ENCODE measurements around the gene TAS1R1. TPM values are rescaled to one million over a fixed set of nuclear protein-coding genes. Genes with fewer than 3 reads are reported as not detected.
A peak's percentile ranks its signal among the peaks of the same experiment; 100 is the strongest.

TAS1R1 gene
- total and polyA plus RNA-seq, 11 donors: not detected

DNA sequence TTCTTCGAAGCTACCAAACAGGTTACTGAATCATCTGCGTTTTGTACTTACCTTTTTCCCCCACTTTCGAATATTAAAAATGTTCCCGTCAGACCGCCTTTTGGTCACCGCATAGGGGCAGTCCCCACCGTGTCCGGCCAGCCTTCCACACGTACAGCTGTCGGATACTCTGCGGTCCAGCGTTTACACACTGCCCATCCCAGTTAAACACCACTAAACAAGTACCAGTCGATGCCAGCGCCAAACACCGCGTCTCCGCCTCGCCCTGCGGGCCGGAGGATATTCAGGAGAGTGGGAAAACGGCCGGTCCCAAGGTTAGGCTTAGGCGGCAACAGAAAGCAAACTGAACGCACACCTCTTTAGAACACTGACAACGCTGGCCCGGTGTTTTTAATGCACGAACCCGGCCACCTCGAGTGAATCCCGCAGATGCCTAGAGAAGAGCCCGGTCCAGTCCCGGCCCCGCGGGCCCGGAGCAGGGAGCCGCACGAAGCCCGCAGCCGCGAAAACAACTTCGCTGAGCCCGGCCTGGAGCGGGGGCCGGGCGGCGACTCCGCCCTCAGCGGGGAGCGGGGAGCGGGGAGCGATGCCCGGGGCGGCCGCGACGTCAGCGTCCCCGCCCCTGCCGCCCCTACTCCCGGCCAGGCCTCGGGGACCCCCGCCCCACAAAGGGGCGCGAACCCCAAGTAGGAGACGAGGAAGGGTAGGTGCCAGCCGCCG, 57.7 kb downstream of the TAS1R1 start:
- TF ChIP-seq POLR2A (IDR thresholded peaks at IDR 0.05): peak in 1 of 2 donors; percentile 55
- TF ChIP-seq, protein P1, sequence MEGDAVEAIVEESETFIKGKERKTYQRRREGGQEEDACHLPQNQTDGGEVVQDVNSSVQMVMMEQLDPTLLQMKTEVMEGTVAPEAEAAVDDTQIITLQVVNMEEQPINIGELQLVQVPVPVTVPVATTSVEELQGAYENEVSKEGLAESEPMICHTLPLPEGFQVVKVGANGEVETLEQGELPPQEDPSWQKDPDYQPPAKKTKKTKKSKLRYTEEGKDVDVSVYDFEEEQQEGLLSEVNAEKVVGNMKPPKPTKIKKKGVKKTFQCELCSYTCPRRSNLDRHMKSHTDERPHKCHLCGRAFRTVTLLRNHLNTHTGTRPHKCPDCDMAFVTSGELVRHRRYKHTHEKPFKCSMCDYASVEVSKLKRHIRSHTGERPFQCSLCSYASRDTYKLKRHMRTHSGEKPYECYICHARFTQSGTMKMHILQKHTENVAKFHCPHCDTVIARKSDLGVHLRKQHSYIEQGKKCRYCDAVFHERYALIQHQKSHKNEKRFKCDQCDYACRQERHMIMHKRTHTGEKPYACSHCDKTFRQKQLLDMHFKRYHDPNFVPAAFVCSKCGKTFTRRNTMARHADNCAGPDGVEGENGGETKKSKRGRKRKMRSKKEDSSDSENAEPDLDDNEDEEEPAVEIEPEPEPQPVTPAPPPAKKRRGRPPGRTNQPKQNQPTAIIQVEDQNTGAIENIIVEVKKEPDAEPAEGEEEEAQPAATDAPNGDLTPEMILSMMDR (IDR thresholded peaks at IDR 0.05): peak in 2 of 12 donors; percentile 12 to 25
- intact Hi-C loops (cut with DNase I): loop anchor here in 2 of 10 donors (1.0 to 5.0 kb wide), 3 partner anchors 8 to 174 kb away; partner anchors contain the start of genes CAMTA1 (in 1 of the 2) and KLHL21 (in 1 of the 2)

DNA sequence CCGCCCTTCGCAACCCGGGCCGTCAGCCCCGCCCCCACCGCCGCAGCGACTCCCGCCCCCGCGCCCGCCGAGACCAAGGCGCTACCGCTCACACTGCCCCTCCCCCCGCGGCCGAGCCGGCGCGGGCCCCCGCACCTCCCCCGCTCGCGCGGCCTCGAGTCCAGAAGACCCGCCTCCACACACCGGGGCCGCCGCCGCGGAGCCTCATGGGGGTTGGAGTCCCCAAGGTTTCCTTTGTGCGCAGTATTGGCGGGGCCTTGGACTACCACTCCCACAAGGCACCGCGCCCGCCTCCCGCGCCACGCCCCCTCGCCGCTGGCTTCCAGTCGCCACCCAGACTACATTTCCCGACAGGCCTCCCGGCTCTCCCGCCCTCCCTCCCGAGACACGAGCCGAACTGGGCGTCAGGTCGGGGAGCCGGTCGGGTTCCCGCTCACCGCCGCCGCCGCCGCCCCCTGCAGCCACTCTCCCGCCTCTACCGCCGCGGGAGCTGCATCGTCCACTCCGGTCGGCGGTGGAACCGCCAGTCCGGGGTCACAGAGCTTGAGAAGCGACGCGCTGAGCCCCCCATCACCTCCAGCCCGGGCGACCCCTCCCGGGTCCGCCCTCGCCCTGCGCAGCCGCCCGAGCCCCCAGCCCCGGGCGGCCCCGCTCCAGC, 58.4 kb downstream of the TAS1R1 start, which contains the start of gene PHF13:
Gene PHF13, plus strand, starts transcription at position 371 of the 658 bp plus-strand sequence. CDS start 336 bp downstream, outside the sequence.
- no peaks in the 10 kb centered on the region for H3K9me3 ChIP-seq
- peak; percentile 99 to 100 (median 100) for DNase-seq
- peak within 1 kb of the TSS; percentile 68 to 100 (median 96) for H3K4me3 ChIP-seq
- peaks cover 0 to 19% (median 0%) of the 10 kb centered on the region in 9 donors for H3K36me3 ChIP-seq
- WGBS, 4 donors: 0 to 1% (median 0%) methylated on average over 4 to 84 of the region's 84 CpGs
- peaks cover 0 to 41% (median 20%) of the 10 kb centered on the region in 12 donors for H3K4me1 ChIP-seq
- ATAC-seq: peak; percentile 96 to 100 (median 99)
- intact Hi-C loops (cut with DNase I): loop anchor here in 1 of 10 donors (5.0 kb wide), 1 partner anchor 174 kb away; the partner anchor contains the start of gene CAMTA1
- peak within 1 kb of the TSS; percentile 90 to 99 (median 98) for H3K27ac ChIP-seq
- H3K27me3 ChIP-seq: no peaks in the 10 kb centered on the region
- TF ChIP-seq POLR2A (IDR thresholded peaks at IDR 0.05): peak in 1 of 2 donors; percentile 49
- TF ChIP-seq, protein P1 (IDR thresholded peaks at IDR 0.05): peak in 1 of 12 donors; percentile 5

More for the DNA sequence above, 57.7 kb downstream of the TAS1R1 start:
- Histone ChIP-seq H3K36me3 (peaks cover 0 to 12% (median 0%) of the 10 kb centered on the region in 9 donors), H3K4me1 (peaks cover 0 to 41% (median 20%) of the 10 kb centered on the region in 12 donors), H3K4me3 (peak overlapping the region; percentile 68 to 100 (median 96)), H3K9me3 (no peaks in the 10 kb centered on the region), H3K27ac (peak overlapping the region; percentile 90 to 99 (median 98)), H3K27me3 (no peaks in the 10 kb centered on the region)
- DNase-seq: peak; percentile 43 to 70 (median 63)
- 0% methylated on average over 29 to 67 of the region's 67 CpGs for WGBS, 4 donors
- peak; percentile 20 to 69 (median 56) for ATAC-seq

DNA sequence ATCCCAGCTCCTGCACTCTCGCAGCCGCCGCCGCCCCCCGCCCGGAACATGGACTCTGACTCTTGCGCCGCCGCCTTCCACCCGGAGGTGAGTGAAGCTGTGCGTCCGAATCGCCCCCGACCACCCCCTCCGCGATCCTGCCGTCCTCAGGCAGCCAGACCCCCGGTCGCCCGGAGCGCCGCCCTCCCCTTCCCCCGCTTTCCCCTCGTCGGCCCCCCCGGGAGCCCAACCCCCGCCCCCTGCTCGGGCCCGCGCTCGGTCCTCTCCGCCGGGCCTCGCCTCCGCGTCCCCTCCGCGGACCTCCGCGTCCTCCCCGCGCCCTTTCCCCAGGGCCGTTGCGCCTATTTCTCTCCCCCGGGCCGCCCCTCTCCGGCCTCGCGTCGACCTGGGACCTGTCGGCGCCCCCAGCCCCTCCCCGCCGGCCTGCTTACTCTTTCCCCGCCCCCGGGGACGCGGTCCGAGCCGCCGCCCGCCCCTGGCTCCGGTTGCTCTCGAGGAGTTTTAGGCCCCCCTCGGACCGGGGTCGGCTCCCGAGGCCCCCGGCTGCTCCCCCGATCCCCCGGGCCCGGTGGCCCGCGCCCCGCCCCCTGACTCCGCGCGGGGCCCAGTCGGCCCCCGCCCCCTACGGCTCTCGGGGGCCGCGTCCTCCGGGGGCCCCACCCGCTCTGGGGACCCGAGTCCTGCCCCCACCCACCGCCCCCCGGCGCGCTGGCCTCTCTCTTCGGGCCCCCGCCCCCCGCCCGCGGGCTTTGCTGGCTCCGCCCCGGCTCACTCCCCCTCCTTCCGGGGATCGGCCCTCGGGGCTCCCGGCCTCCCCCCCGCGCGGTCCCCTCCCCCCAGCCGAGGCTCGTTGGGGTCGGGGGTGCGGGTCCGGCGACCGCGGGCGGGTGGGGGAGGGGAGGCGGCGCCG, 59.2 kb downstream of the TAS1R1 start:
- Histone ChIP-seq H3K4me1 (peaks cover 0 to 39% (median 19%) of the 10 kb centered on the region in 12 donors), H3K9me3 (no peaks in the 10 kb centered on the region), H3K27ac (peak overlapping the region; percentile 53 to 99 (median 97)), H3K27me3 (no peaks in the 10 kb centered on the region), H3K36me3 (peaks cover 0 to 26% (median 3%) of the 10 kb centered on the region in 9 donors), H3K4me3 (peak overlapping the region; percentile 68 to 100 (median 96))
- 1 to 2% (median 1%) methylated on average over 19 to 116 of the region's 117 CpGs for WGBS, 4 donors
- no peak for TF ChIP-seq POLR2A (IDR thresholded peaks at IDR 0.05)
- TF ChIP-seq, protein P1 (IDR thresholded peaks at IDR 0.05): no peak
- DNase-seq: peak; percentile 67 to 79 (median 73)
- peak in 2 of 4 donors; percentile 1 to 12 for ATAC-seq
- intact Hi-C loops (cut with DNase I): loop anchor here in 1 of 10 donors (5.0 kb wide), 1 partner anchor 173 kb away; the partner anchor contains the start of gene CAMTA1

Data from heart left ventricle (tissue), 16 donors.